SK-N-SH treated with all-trans-retinoic acid at 6 μM for 48 hours (cell line): ENCODE results near the gene TBC1D2.
"Not testable (repeated sequence)": the region's sequence is repeated elsewhere in the genome, so short reads cannot be mapped to it uniquely, and the experiment has no call there.

ENCODE experiments used
- ATAC-seq: fragments of 200-7000 bp; cut with Tn5 transposase; 3 replicates; pipeline ENCODE4 v1.9.1; 2020; ENCODE audit warnings: mild to moderate bottlenecking, moderate library complexity
- ARNTL ChIP-seq: fragments of 450-650 bp; formaldehyde crosslinking; IDR thresholded peaks from 2 replicates; pipeline ENCODE4 v1.5.0; 2020; ENCODE audit warnings: low read depth, mild to moderate bottlenecking, moderate library complexity, borderline replicate concordance
- CREB5 ChIP-seq: fragments of 250-450 bp; sonication (Bioruptor Pico); IDR thresholded peaks from 2 replicates; pipeline ENCODE4 v1.5.1; 2020; ENCODE audit warnings: low read depth, mild to moderate bottlenecking, moderate library complexity
- CSDC2 ChIP-seq: fragments of 250-450 bp; sonication (Bioruptor Pico); IDR thresholded peaks from 2 replicates; pipeline ENCODE4 v1.5.0; 2020; ENCODE audit warnings: mild to moderate bottlenecking, moderate library complexity
- CSRNP3 ChIP-seq: fragments of 250-450 bp; sonication (Bioruptor Pico); IDR thresholded peaks from 2 replicates; pipeline ENCODE4 v1.5.1; 2021; ENCODE audit warnings: mild to moderate bottlenecking, moderate library complexity
- ESRRG ChIP-seq: fragments of 250-450 bp; sonication (Bioruptor Pico); IDR thresholded peaks from 2 replicates; pipeline ENCODE4 v1.6.1; 2021; ENCODE audit warnings: mild to moderate bottlenecking
- OSR1 ChIP-seq: fragments of 250-450 bp; sonication (Bioruptor Pico); IDR thresholded peaks from 2 replicates; pipeline ENCODE4 v1.8.0; 2022; ENCODE audit warnings: moderate library complexity, mild to moderate bottlenecking, inconsistent platforms
- POU6F1 ChIP-seq: fragments of 250-450 bp; sonication (Bioruptor Pico); IDR thresholded peaks from 2 replicates; pipeline ENCODE4 v1.8.0; 2021; ENCODE audit warnings: low read depth, mild to moderate bottlenecking, moderate library complexity, borderline replicate concordance
- SNAI2 ChIP-seq: fragments of 250-450 bp; sonication (Bioruptor Pico); IDR thresholded peaks from 2 replicates; pipeline ENCODE4 v1.5.0; 2020; ENCODE audit warnings: mild to moderate bottlenecking, moderate library complexity
- TCF4 ChIP-seq: fragments of 250-450 bp; sonication (Bioruptor Pico); IDR thresholded peaks from 2 replicates; pipeline ENCODE4 v1.8.0; 2021; ENCODE audit warnings: mild to moderate bottlenecking, moderate library complexity, borderline replicate concordance
- TOX ChIP-seq: fragments of 250-450 bp; sonication (Bioruptor Pico); IDR thresholded peaks from 2 replicates; pipeline ENCODE4 v1.8.0; 2021; ENCODE audit warnings: mild to moderate bottlenecking, moderate library complexity, borderline replicate concordance
- TSHZ2 ChIP-seq: fragments of 250-450 bp; sonication (Bioruptor Pico); IDR thresholded peaks from 2 replicates; pipeline ENCODE4 v1.5.0; 2020; ENCODE audit warnings: mild to moderate bottlenecking, moderate library complexity
- ZC3H10 ChIP-seq: fragments of 250-450 bp; sonication (Bioruptor Pico); IDR thresholded peaks from 2 replicates; pipeline ENCODE4 v1.5.1; 2021; ENCODE audit warnings: mild to moderate bottlenecking, moderate library complexity
- ZFP3 ChIP-seq: fragments of 250-450 bp; sonication (Bioruptor Pico); IDR thresholded peaks from 2 replicates; pipeline ENCODE4 v1.5.0; 2020; ENCODE audit warnings: mild to moderate bottlenecking, moderate library complexity
- ZFP30 ChIP-seq: fragments of 450-650 bp; formaldehyde crosslinking; IDR thresholded peaks from 2 replicates; pipeline ENCODE4 v1.5.0; 2022; ENCODE audit warnings: mild to moderate bottlenecking, moderate library complexity
- ZNF565 ChIP-seq: fragments of 450-650 bp; formaldehyde crosslinking; conservative IDR thresholded peaks from 2 replicates; pipeline ENCODE4 v1.5.0; 2020; ENCODE audit warnings: low read depth, mild to moderate bottlenecking, moderate library complexity
- ZNF70 ChIP-seq: fragments of 450-650 bp; formaldehyde crosslinking; IDR thresholded peaks from 2 replicates; pipeline ENCODE4 v1.5.0; 2020; ENCODE audit warnings: mild to moderate bottlenecking, moderate library complexity
- ZNF8 ChIP-seq: fragments of 450-650 bp; formaldehyde crosslinking; IDR thresholded peaks from 2 replicates; pipeline ENCODE4 v1.5.0; 2020; ENCODE audit warnings: mild to moderate bottlenecking, moderate library complexity

The TBC1D2 gene

GRCh38 chr9:98285446-98285845, 30.0 kb upstream of the TBC1D2 start:
- no peak for ATAC-seq
- TF ChIP-seq ZC3H10 (CRISPR knock-in tag) = no peak
- no peak for TF ChIP-seq ZNF8 (CRISPR knock-in tag)
- no peak for TF ChIP-seq ESRRG (CRISPR knock-in tag)
- TF ChIP-seq ARNTL (CRISPR knock-in tag) = no peak
- TF ChIP-seq ZNF565 = no peak
- no peak for TF ChIP-seq SNAI2 (CRISPR knock-in tag)
- no peak for TF ChIP-seq ZFP3 (CRISPR knock-in tag)
- TF ChIP-seq CSRNP3 (CRISPR knock-in tag) = no peak

- ATAC-seq = no peak
- TF ChIP-seq TCF4 (CRISPR knock-in tag) (no peak), TOX (CRISPR knock-in tag) (no peak), ZNF70 (CRISPR knock-in tag) (no peak), ZFP30 (CRISPR knock-in tag) (no peak), TSHZ2 (CRISPR knock-in tag) (no peak), ESRRG (CRISPR knock-in tag) (no peak)
Measured at GRCh38 chr9:98284754-98285153, 29.3 kb upstream of the TBC1D2 start.

GRCh38 chr9:98283143-98283542, 27.7 kb upstream of the TBC1D2 start:
- ATAC-seq = not testable (repeated sequence)

GRCh38 chr9:98281281-98281680, 25.8 kb upstream of the TBC1D2 start:
- ATAC-seq = no peak
- TF ChIP-seq ZNF70 (CRISPR knock-in tag) (no peak), TSHZ2 (CRISPR knock-in tag) (no peak), OSR1 (CRISPR knock-in tag) (no peak), POU6F1 (CRISPR knock-in tag) (no peak), CREB5 (CRISPR knock-in tag) (no peak), CSDC2 (no peak), ZC3H10 (CRISPR knock-in tag) (no peak)

GRCh38 chr9:98280574-98280973, 25.1 kb upstream of the TBC1D2 start:
- peak; percentile 64; the same call in 1 of the 3 replicates for ATAC-seq
- 0 out of 2 replicates have a peak, but pooled peaks have one; percentile 45 for TF ChIP-seq ZNF565
- peak; percentile 86; the same call in 1 of the 2 replicates for TF ChIP-seq SNAI2 (CRISPR knock-in tag)
- no peak; the same call in 1 of the 2 replicates for TF ChIP-seq POU6F1 (CRISPR knock-in tag)
- peak; percentile 80; the same call in 1 of the 2 replicates for TF ChIP-seq CSRNP3 (CRISPR knock-in tag)
- TF ChIP-seq TSHZ2 (CRISPR knock-in tag) = peak; percentile 99
